Endothelial cell of umbilical vein (primary cell): ENCODE results near the gene NKX6-2. TPM values are rescaled to one million over a fixed set of nuclear protein-coding genes. Genes with fewer than 3 reads are reported as not detected.

Source experiments
- BruUV-seq: library from RNA; stranded (reverse); fragments of 400-500 nt; replicated peaks from 2 replicates; lab custom pipeline; 2021; lab: Mats Ljungman, UMichigan
- CTCF ChIA-PET: fragments of 300-600, 350-600 bp; sonication (Branson Sonifier 250); formaldehyde crosslinking; loops from one replicate; lab custom pipeline; 2021; ENCODE audit warnings: antibody characterized with exemption, inconsistent platforms; lab: Charles Lee
- POLR2A ChIA-PET: fragments of 300-600, 350-600 bp; sonication (Branson Sonifier 250); formaldehyde crosslinking; loops from one replicate; lab custom pipeline; 2021; ENCODE audit warnings: antibody characterized with exemption, inconsistent platforms; lab: Charles Lee
- DNase-seq: peaks from one replicate; pipeline ENCODE4 v3.0.0-alpha.2; 2011; ENCODE audit warnings: low read depth, low spot score
- FAIRE-seq: peaks from 2 replicates; lab custom pipeline; 2011; peaks lifted over from hg19 to GRCh38; lab: Jason Lieb, UNC
- H2AFZ ChIP-seq: 2 replicates; pipeline ENCODE4 v1.6.0; 2012; ENCODE audit warnings: low read depth, low read length, control low read depth, inconsistent platforms
- H3K27ac ChIP-seq: 2 replicates; pipeline ENCODE4 v1.5.1; 2011; ENCODE audit warnings: low read depth, mild to moderate bottlenecking, control low read depth, low read length, moderate library complexity; ENCODE audit not compliant: insufficient read depth
- H3K27me3 ChIP-seq, 2 experiments: 2 replicates each; pipeline versions ENCODE4 v1.6.0 to v1.6.1; 2011; ENCODE audit warnings: low read length in 2 of 2, mixed read lengths in 1 of 2; ENCODE audit not compliant: control insufficient read depth in 2 of 2, insufficient read depth in 2 of 2
- H3K36me3 ChIP-seq, 2 experiments: 2 replicates in 1 of 2; 3 replicates in 1 of 2; pipeline ENCODE4 v1.5.1; 2011; ENCODE audit warnings: low read length in 2 of 2, mild to moderate bottlenecking in 1 of 2, moderate library complexity in 1 of 2; ENCODE audit not compliant: control insufficient read depth in 2 of 2, insufficient read depth in 2 of 2; ENCODE audit errors: extremely low read depth in 1 of 2
- H3K4me1 ChIP-seq: 3 replicates; pipeline ENCODE4 v1.5.1; 2011; ENCODE audit warnings: mild to moderate bottlenecking, low read length; ENCODE audit not compliant: control insufficient read depth, insufficient read depth; ENCODE audit errors: extremely low read depth
- H3K4me2 ChIP-seq: 2 replicates; pipeline ENCODE4 v1.6.1; 2011; ENCODE audit warnings: low read length, control low read depth, mixed read lengths; ENCODE audit not compliant: insufficient read depth
- H3K4me3 ChIP-seq, 3 experiments: fragments of 200-600 bp in 1 of 3; sonication (generic), shearing (Covaris generic) in 1 of 3; replicated peaks in 1 of 3; 2 replicates each; pipeline ENCODE4 v1.5.1; 2011 to 2016; ENCODE audit warnings: control low read depth in 3 of 3, low read length in 3 of 3, mild to moderate bottlenecking in 2 of 3, inconsistent platforms in 1 of 3, low read depth in 1 of 3, moderate library complexity in 1 of 3; ENCODE audit not compliant: insufficient read depth in 1 of 3
- H3K79me2 ChIP-seq: 2 replicates; pipeline ENCODE4 v1.6.0; 2012; ENCODE audit warnings: low read length, inconsistent platforms; ENCODE audit not compliant: control insufficient read depth, insufficient read depth
- H3K9ac ChIP-seq: replicated peaks from 2 replicates; pipeline ENCODE3; 2011; ENCODE audit warnings: low read length, control low read depth; ENCODE audit not compliant: insufficient read depth; ENCODE audit errors: extremely low read depth
- H3K9me1 ChIP-seq: replicated peaks from 3 replicates; pipeline ENCODE4 v1.6.0; 2011; ENCODE audit warnings: mild to moderate bottlenecking, low read length; ENCODE audit not compliant: control insufficient read depth, insufficient read depth; ENCODE audit errors: extremely low read depth
- H3K9me3 ChIP-seq: replicated peaks from 2 replicates; pipeline ENCODE4 v1.5.1; 2012; ENCODE audit warnings: low read length, inconsistent platforms; ENCODE audit not compliant: control insufficient read depth, insufficient read depth
- H4K20me1 ChIP-seq: replicated peaks from 2 replicates; pipeline ENCODE3; 2011; ENCODE audit warnings: mild to moderate bottlenecking, low read length; ENCODE audit not compliant: control insufficient read depth, insufficient read depth; ENCODE audit errors: extremely low read depth
- FOS ChIP-seq: IDR thresholded peaks from 2 replicates; pipeline ENCODE4 v1.6.1; 2011; ENCODE audit warnings: mild to moderate bottlenecking, low read length, moderate library complexity, borderline replicate concordance; ENCODE audit not compliant: insufficient read depth
- JUN ChIP-seq: IDR thresholded peaks from 2 replicates; pipeline ENCODE4 v1.6.1; 2011; ENCODE audit warnings: borderline replicate concordance, low read depth; ENCODE audit not compliant: insufficient read length, insufficient read depth
- MAX ChIP-seq: IDR thresholded peaks from 2 replicates; pipeline ENCODE4 v1.6.1; 2011; ENCODE audit not compliant: insufficient read depth, insufficient read length
- MYC ChIP-seq: IDR thresholded peaks from one replicate; pipeline ENCODE4 v1.6.1; 2011; ENCODE audit warnings: mild to moderate bottlenecking, low read depth, low read length
- dilution Hi-C: fragments of 300-500 bp; cut with MboI; formaldehyde crosslinking; loops from one replicate; pipeline ENCODE4 v1.15.0; 2019; ENCODE audit warnings: low sequenced_read_pairs; ENCODE audit not compliant: extremely low pct_ligation_motif_present
- intact Hi-C: fragments of 100-400 bp; cut with micrococcal nuclease; formaldehyde crosslinking; loops from one replicate; pipeline ENCODE4 v1.10.0; 2022
- polyA plus RNA-seq, 4 experiments: library from polyadenylated mRNA; depleted of rRNA in 3 of 4; stranded (reverse) in 3 of 4; unstranded in 1 of 4; fragments of >200 nt; gene quantifications; 2 replicates each; pipeline versions ENCODE4 v1.2.1 to v1.2.3, GENCODE V29; 2011 to 2012; ENCODE audit warnings: missing spikeins in 1 of 4
- total RNA-seq: library from RNA; stranded (reverse); gene quantifications from 2 replicates; pipeline ENCODE4 v1.2.3, GENCODE V29; 2021

The NKX6-2 gene
- total and polyA plus RNA-seq, 2 donors (not counting 3 experiments of a cell fraction or from before 2014, with no cell fraction given), result not detected

- no TSS peak for BruUV-seq
- dilution Hi-C loops, result no loop called here
- FAIRE-seq (no peak), DNase-seq (no peak)
- H3K4me2 ChIP-seq, result no peak overlapping the region
- POLR2A ChIA-PET, result no interaction called here
- TF ChIP-seq MYC, result no peak
- TF ChIP-seq JUN, result no peak
- H3K9me1 ChIP-seq, result no peaks in the 10 kb centered on the region
- no peaks in the 10 kb centered on the region for H3K79me2 ChIP-seq
- no peaks in the 10 kb centered on the region for H3K36me3 ChIP-seq
- CTCF ChIA-PET, result no interaction called here
- no peak overlapping the region for H3K4me3 ChIP-seq
- no peak overlapping the region for H3K27ac ChIP-seq
- H4K20me1 ChIP-seq, result no peaks in the 10 kb centered on the region
- H3K27me3 ChIP-seq, result no peaks in the 10 kb centered on the region
- H3K9ac ChIP-seq, result no peak overlapping the region
- no peak overlapping the region for H2AFZ ChIP-seq
- no peaks in the 10 kb centered on the region for H3K4me1 ChIP-seq
- no peaks in the 10 kb centered on the region for H3K9me3 ChIP-seq
- intact Hi-C loops, result no loop called here
These were observed 21.7 kb upstream of the NKX6-2 start for GRCh38 chr10:132807621-132808049.

GRCh38 chr10:132806561-132807003 lies 20.6 kb upstream of the NKX6-2 start:
- H3K36me3 ChIP-seq, result no peaks in the 10 kb centered on the region
- no peak for DNase-seq
- no peak overlapping the region for H3K4me2 ChIP-seq
- no peak overlapping the region for H3K9ac ChIP-seq
- FAIRE-seq, result no peak
- H2AFZ ChIP-seq, result no peak overlapping the region
- H3K79me2 ChIP-seq, result no peaks in the 10 kb centered on the region
- POLR2A ChIA-PET, result no interaction called here
- dilution Hi-C loops, result no loop called here
- H3K4me3 ChIP-seq, result no peak overlapping the region
- no peaks in the 10 kb centered on the region for H4K20me1 ChIP-seq
- H3K4me1 ChIP-seq, result no peaks in the 10 kb centered on the region
- intact Hi-C loops, result no loop called here
- TF ChIP-seq MAX (no peak), JUN (no peak), FOS (no peak)
- no peak overlapping the region for H3K27ac ChIP-seq
- CTCF ChIA-PET, result interaction anchor here (1.2 kb wide), 1 partner anchor 9 kb away, joined by 4 read pairs; no protein-coding TSS in a partner anchor
- no TSS peak for BruUV-seq
- no peaks in the 10 kb centered on the region for H3K9me3 ChIP-seq
- no peaks in the 10 kb centered on the region for H3K27me3 ChIP-seq
- H3K9me1 ChIP-seq, result no peaks in the 10 kb centered on the region
